ENCODE data around the gene PLA2G4D.

GRCh38 chr15:42134617-42135245 lies 40.4 kb upstream of the PLA2G4D start:
- TF ChIP-seq E2F1 (CRISPR knock-in tag; IDR thresholded peaks at IDR 0.05) (no peak), TCF7 (CRISPR knock-in tag; IDR thresholded peaks at IDR 0.05; ENCODE audit: low read depth) (no peak), ATF2 (CRISPR knock-in tag; IDR thresholded peaks at IDR 0.05; ENCODE audit: borderline replicate concordance, low read depth) (no peak), CTCF (IDR thresholded peaks at IDR 0.05) (no peak), MAX (CRISPR knock-in tag; IDR thresholded peaks at IDR 0.05) (no peak)
- TF ChIP-seq, protein P1, sequence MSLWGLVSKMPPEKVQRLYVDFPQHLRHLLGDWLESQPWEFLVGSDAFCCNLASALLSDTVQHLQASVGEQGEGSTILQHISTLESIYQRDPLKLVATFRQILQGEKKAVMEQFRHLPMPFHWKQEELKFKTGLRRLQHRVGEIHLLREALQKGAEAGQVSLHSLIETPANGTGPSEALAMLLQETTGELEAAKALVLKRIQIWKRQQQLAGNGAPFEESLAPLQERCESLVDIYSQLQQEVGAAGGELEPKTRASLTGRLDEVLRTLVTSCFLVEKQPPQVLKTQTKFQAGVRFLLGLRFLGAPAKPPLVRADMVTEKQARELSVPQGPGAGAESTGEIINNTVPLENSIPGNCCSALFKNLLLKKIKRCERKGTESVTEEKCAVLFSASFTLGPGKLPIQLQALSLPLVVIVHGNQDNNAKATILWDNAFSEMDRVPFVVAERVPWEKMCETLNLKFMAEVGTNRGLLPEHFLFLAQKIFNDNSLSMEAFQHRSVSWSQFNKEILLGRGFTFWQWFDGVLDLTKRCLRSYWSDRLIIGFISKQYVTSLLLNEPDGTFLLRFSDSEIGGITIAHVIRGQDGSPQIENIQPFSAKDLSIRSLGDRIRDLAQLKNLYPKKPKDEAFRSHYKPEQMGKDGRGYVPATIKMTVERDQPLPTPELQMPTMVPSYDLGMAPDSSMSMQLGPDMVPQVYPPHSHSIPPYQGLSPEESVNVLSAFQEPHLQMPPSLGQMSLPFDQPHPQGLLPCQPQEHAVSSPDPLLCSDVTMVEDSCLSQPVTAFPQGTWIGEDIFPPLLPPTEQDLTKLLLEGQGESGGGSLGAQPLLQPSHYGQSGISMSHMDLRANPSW (CRISPR knock-in tag; conservative IDR thresholded peaks at IDR 0.05; ENCODE audit: low read depth), result no peak
